WTC11 (cell line): Measurements from ENCODE around the gene RAPGEF5.

ENCODE experiments used
- CTCF ChIP-seq: fragments of 200-600 bp; IDR thresholded peaks from 2 replicates; pipeline ENCODE4 v1.8.0; 2022; ENCODE audit warnings: antibody characterized with exemption
- ERG ChIP-seq: fragments of 250-450 bp; sonication (Bioruptor Pico); IDR thresholded peaks from 2 replicates; pipeline ENCODE4 v1.8.0; 2021; ENCODE audit warnings: mild to moderate bottlenecking
- ETV6 ChIP-seq: sonication (generic); formaldehyde crosslinking; IDR thresholded peaks from 2 replicates; pipeline ENCODE4 v1.8.1; 2022; ENCODE audit warnings: mild to moderate bottlenecking, missing genetic modification reagents
- FOXK1 ChIP-seq: sonication (generic); formaldehyde crosslinking; IDR thresholded peaks from 2 replicates; pipeline ENCODE4 v1.8.0; 2022; ENCODE audit warnings: mild to moderate bottlenecking, moderate library complexity, missing genetic modification reagents
- GABPB1 ChIP-seq: sonication (generic); formaldehyde crosslinking; IDR thresholded peaks from 2 replicates; pipeline ENCODE4 v1.8.1; 2023; ENCODE audit warnings: mild to moderate bottlenecking, missing genetic modification reagents
- JUN ChIP-seq: sonication (generic); formaldehyde crosslinking; IDR thresholded peaks from 2 replicates; pipeline ENCODE4 v1.8.0; 2023; ENCODE audit warnings: mild to moderate bottlenecking, missing genetic modification reagents
- ZBTB21 ChIP-seq: sonication (generic); formaldehyde crosslinking; IDR thresholded peaks from 2 replicates; pipeline ENCODE4 v1.8.1; 2023; ENCODE audit warnings: mild to moderate bottlenecking, missing genetic modification reagents, borderline replicate concordance
- ZNF416 ChIP-seq: fragments of 250-450 bp; sonication (Bioruptor Pico); IDR thresholded peaks from 2 replicates; pipeline ENCODE4 v1.9.0; 2021; ENCODE audit warnings: mild to moderate bottlenecking, inconsistent platforms

GRCh38 chr7:22380333-22380732 is 23.4 kb upstream of the RAPGEF5 start:
- no peak for TF ChIP-seq FOXK1
- no peak for TF ChIP-seq ERG (CRISPR knock-in tag)
- TF ChIP-seq ZNF416 (CRISPR knock-in tag): no peak
- no peak for TF ChIP-seq CTCF
- no peak for TF ChIP-seq ETV6 (CRISPR knock-in tag)
- TF ChIP-seq ZBTB21 (CRISPR knock-in tag): no peak
- TF ChIP-seq JUN (CRISPR knock-in tag): no peak
- no peak for TF ChIP-seq GABPB1
